H1 (cell line): ENCODE measurements around the gene TMEM138. TPM values are rescaled to one million over a fixed set of nuclear protein-coding genes. Genes with fewer than 3 reads are reported as not detected.
A peak's percentile ranks its signal among the peaks of the same experiment; 100 is the strongest.

Experiments used
- ASH2L ChIP-seq: fragments of 200-600, 300-600 bp; sonication (generic); IDR thresholded peaks from one replicate; pipeline ENCODE4 v1.7.1; 2017; ENCODE audit warnings: low read length
- CEBPB ChIP-seq: IDR thresholded peaks from 2 replicates; pipeline ENCODE4 v1.6.1; 2012; ENCODE audit warnings: low read depth, low read length
- EGR1 ChIP-seq: IDR thresholded peaks from 2 replicates; pipeline ENCODE4 v1.6.1; 2011; ENCODE audit warnings: low read depth, low read length, borderline replicate concordance
- EP300 ChIP-seq, 2 experiments: IDR thresholded peaks; 1 replicate in 1 of 2; 2 replicates in 1 of 2; pipeline ENCODE4 v1.6.1; 2011 to 2012; ENCODE audit warnings: low read depth in 2 of 2, low read length in 2 of 2, mild to moderate bottlenecking in 2 of 2, borderline replicate concordance in 1 of 2, inconsistent platforms in 1 of 2, moderate library complexity in 1 of 2
- GTF2F1 ChIP-seq: IDR thresholded peaks from 2 replicates; pipeline ENCODE4 v1.6.1; 2012; ENCODE audit warnings: low read depth, low read length, improper control_type of control experiment, borderline replicate concordance
- HDAC2 ChIP-seq, 2 experiments: fragments of 300-600 bp in 1 of 2; sonication (generic) in 1 of 2; IDR thresholded peaks; 2 replicates each; pipeline ENCODE4 v1.6.1; 2011 to 2012; ENCODE audit warnings: low read depth in 2 of 2, low read length in 2 of 2, mild to moderate bottlenecking in 2 of 2, moderate library complexity in 2 of 2, borderline replicate concordance in 1 of 2, inconsistent platforms in 1 of 2
- JUND ChIP-seq: IDR thresholded peaks from 2 replicates; pipeline ENCODE4 v1.6.1; 2011; ENCODE audit warnings: mild to moderate bottlenecking, improper control_type of control experiment, low read length
- KDM5A ChIP-seq: fragments of 200-600 bp; IDR thresholded peaks from 2 replicates; pipeline ENCODE4 v1.7.1; 2012; ENCODE audit warnings: mild to moderate bottlenecking, low read length, inconsistent platforms, mixed read lengths
- MAFK ChIP-seq: IDR thresholded peaks from 2 replicates; pipeline ENCODE4 v1.6.1; 2012; ENCODE audit warnings: low read depth, mild to moderate bottlenecking, improper control_type of control experiment, low read length
- PHF8 ChIP-seq: fragments of 200-600 bp; sonication (generic); conservative IDR thresholded peaks from 2 replicates; pipeline ENCODE4 v1.7.1; 2012; ENCODE audit warnings: low read depth, mild to moderate bottlenecking, inconsistent platforms, low read length, moderate library complexity
- POLR2A ChIP-seq, 2 experiments: IDR thresholded peaks; 1 replicate in 1 of 2; 2 replicates in 1 of 2; pipeline ENCODE4 v1.6.1; 2011; ENCODE audit warnings: low read depth in 2 of 2, low read length in 2 of 2, mild to moderate bottlenecking in 2 of 2; ENCODE audit errors: control extremely low read depth in 1 of 2
- POLR2AphosphoS5 ChIP-seq: IDR thresholded peaks from 2 replicates; pipeline ENCODE4 v1.6.1; 2011; ENCODE audit warnings: low read depth, low read length
- RBBP5 ChIP-seq: IDR thresholded peaks from 2 replicates; pipeline ENCODE4 v1.7.1; 2012; ENCODE audit warnings: low read depth, mild to moderate bottlenecking, inconsistent platforms, low read length, moderate library complexity, borderline replicate concordance
- RNF2 ChIP-seq: fragments of 200-900, 300-1000 bp; sonication (generic); IDR thresholded peaks from 2 replicates; pipeline ENCODE4 v1.7.1; 2016; ENCODE audit warnings: borderline replicate concordance, low read depth, mild to moderate bottlenecking, antibody characterized with exemption, low read length; ENCODE audit not compliant: poor library complexity, severe bottlenecking; ENCODE audit errors: missing control alignments
- SIN3A ChIP-seq, 2 experiments: IDR thresholded peaks in 1 of 2; conservative IDR thresholded peaks in 1 of 2; 2 replicates each; pipeline ENCODE4 v1.6.1; 2011 to 2012; ENCODE audit warnings: low read length in 2 of 2, improper control_type of control experiment in 1 of 2, low read depth in 1 of 2, mild to moderate bottlenecking in 1 of 2
- SP1 ChIP-seq: IDR thresholded peaks from 2 replicates; pipeline ENCODE4 v1.6.1; 2011; ENCODE audit warnings: low read depth, low read length
- SP4 ChIP-seq: IDR thresholded peaks from 2 replicates; pipeline ENCODE4 v1.6.1; 2012; ENCODE audit warnings: low read length, inconsistent platforms
- TAF1 ChIP-seq: IDR thresholded peaks from 2 replicates; pipeline ENCODE4 v1.6.1; 2011; ENCODE audit warnings: mild to moderate bottlenecking, low read depth, low read length
- TAF7 ChIP-seq: optimal IDR thresholded peaks from 2 replicates; pipeline ENCODE3; 2011; ENCODE audit warnings: low read depth, mild to moderate bottlenecking, inconsistent platforms, low read length, moderate library complexity, borderline replicate concordance
- TBP ChIP-seq: IDR thresholded peaks from 2 replicates; pipeline ENCODE4 v1.6.1; 2011; ENCODE audit warnings: low read depth, low read length, improper control_type of control experiment
- TCF12 ChIP-seq: IDR thresholded peaks from 2 replicates; pipeline ENCODE4 v1.6.1; 2011; ENCODE audit warnings: low read depth, mild to moderate bottlenecking, low read length
- polyA plus RNA-seq, 7 experiments: library from polyadenylated mRNA; depleted of rRNA in 3 of 7; stranded (reverse) in 5 of 7; unstranded in 2 of 7; fragments of >200 nt in 5 of 7; fragments of 200-250 nt in 2 of 7; gene quantifications; 1 replicate in 5 of 7; 2 replicates in 1 of 7; 4 replicates in 1 of 7; pipeline versions ENCODE4 v1.2.1 to v1.2.3, GENCODE V29; 2011 to 2013; ENCODE audit warnings: missing spikeins in 2 of 7, mixed read lengths in 2 of 7
- total RNA-seq: library from RNA; stranded (reverse); fragmentation: NEBNext Ultra II Directional; extraction: Animal tissue kit (Norgen Biotek cat#: 25700); gene quantifications from 2 replicates; pipeline ENCODE4 v1.2.1, GENCODE V29; 2021
- TF ChIP-seq, protein P1 (sequence below): IDR thresholded peaks from 2 replicates; pipeline ENCODE4 v1.6.1; 2011; ENCODE audit warnings: low read length, improper control_type of control experiment

TMEM138 gene
- total and polyA plus RNA-seq, 2 of the 8 experiments (the other 6 are each of a cell fraction or from before 2014, with no cell fraction given) = 32.9 to 59.0 TPM

DNA sequence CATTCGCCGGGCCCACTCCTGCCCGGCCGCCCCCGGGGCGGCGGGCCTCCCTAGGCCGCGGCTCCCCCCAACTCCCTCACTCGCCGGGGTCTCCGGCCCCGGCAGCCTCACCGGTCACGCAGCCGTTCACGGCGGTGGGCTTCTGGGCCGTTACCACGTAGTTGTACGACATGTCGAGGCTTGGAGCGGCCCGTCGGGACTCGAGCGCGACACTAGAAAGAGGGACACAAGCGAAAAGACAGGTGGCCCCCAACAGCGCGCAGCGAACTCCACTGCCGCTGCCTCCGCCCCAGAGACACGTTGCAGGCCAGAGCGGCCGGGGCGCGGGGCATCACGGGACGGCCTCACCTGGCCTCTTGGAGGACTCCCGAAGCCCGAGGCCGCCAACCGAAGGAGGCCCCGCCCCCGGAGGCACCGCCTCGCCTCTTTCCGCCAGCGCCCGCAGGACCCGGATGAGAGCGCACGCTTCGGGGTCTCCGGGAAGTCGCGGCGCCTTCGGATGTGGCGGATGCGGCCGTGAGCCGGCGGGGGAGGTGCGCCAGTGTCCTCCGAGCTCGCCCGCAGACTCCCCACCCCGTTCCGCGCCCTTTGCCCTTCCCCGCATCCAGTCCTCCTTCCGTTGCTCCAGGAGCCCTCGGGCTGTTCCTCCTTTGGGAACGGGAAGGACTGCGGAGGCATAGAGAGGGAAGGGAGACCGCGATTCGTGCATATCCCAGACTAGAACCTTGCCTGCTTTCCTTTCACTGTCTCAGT lies 29.2 kb upstream of the TMEM138 start, which contains the start of the genes DDB1 and TKFC (continued):
- TF ChIP-seq PHF8 (peak; percentile 91), JUND (0 out of 2 replicates have a peak, but pooled peaks have one; percentile 7), MAFK (no peak), TCF12 (peak; percentile 82; the same call in 1 of the 2 replicates), POLR2A (IDR thresholded peaks at IDR 0.05; ENCODE audit: control extremely low read depth in 1 of 2, low read depth in 2 of 2, low read length in 2 of 2) (peak; percentile 94 to 96), SP4 (0 out of 2 replicates have a peak, but pooled peaks have one; percentile 64), TAF7 (peak; percentile 47), TAF1 (peak; percentile 91), HDAC2 (IDR thresholded peaks at IDR 0.05; ENCODE audit: borderline replicate concordance in 1 of 2, low read depth in 2 of 2, low read length in 2 of 2) (peak in 1 of 2 experiments; percentile 58; a peak in 1 of 4 replicates), ASH2L (peak; percentile 85), EP300 (IDR thresholded peaks at IDR 0.05; ENCODE audit: borderline replicate concordance in 1 of 2, low read depth in 2 of 2, low read length in 2 of 2) (no peak), GTF2F1 (peak; percentile 30; the same call in 1 of the 2 replicates), RBBP5 (peak; percentile 79; the same call in 1 of the 2 replicates), SIN3A (conservative IDR thresholded peaks at IDR 0.05 in 1 of 2, IDR thresholded peaks at IDR 0.05 in 1 of 2; ENCODE audit: low read depth in 1 of 2, low read length in 2 of 2) (peak; percentile 80 to 83), KDM5A (peak; percentile 30; the same call in 1 of the 2 replicates), POLR2AphosphoS5 (peak; percentile 91), SP1 (peak; percentile 15; the same call in 1 of the 2 replicates), CEBPB (no peak), EGR1 (peak; percentile 29; the same call in 1 of the 2 replicates), TBP (peak; percentile 89), RNF2 (no peak)
- TF ChIP-seq, protein P1, sequence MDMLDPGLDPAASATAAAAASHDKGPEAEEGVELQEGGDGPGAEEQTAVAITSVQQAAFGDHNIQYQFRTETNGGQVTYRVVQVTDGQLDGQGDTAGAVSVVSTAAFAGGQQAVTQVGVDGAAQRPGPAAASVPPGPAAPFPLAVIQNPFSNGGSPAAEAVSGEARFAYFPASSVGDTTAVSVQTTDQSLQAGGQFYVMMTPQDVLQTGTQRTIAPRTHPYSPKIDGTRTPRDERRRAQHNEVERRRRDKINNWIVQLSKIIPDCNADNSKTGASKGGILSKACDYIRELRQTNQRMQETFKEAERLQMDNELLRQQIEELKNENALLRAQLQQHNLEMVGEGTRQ = no peak
